ENCODE data around the gene VTN. TPM values are rescaled to one million over a fixed set of nuclear protein-coding genes. Genes with fewer than 3 reads are reported as not detected.
A peak's percentile ranks its signal among the peaks of the same experiment; 100 is the strongest.

VTN gene
- total RNA-seq, 2 experiments from 2014 or later, result 0.22 to 0.35 TPM

- H3K9me3 Mint-ChIP-seq, result no peaks in the 10 kb centered on the region
- no peak overlapping the region for H3K4me3 Mint-ChIP-seq
- peaks cover 15% of the 10 kb centered on the region for H3K4me1 Mint-ChIP-seq
- H3K27ac Mint-ChIP-seq, result no peak overlapping the region
- H3K27me3 Mint-ChIP-seq, result peaks cover 6% of the 10 kb centered on the region
- no peak for DNase-seq
- peaks cover 33% of the 10 kb centered on the region for H3K36me3 Mint-ChIP-seq
Measured at GRCh38 chr17:28386391-28386790, 16.3 kb upstream of the VTN start.

GRCh38 chr17:28385406-28385805 lies 15.3 kb upstream of the VTN start:
- H3K36me3 Mint-ChIP-seq, result peaks cover 32% of the 10 kb centered on the region
- H3K4me3 Mint-ChIP-seq, result peak overlapping the region; percentile 88
- no peaks in the 10 kb centered on the region for H3K9me3 Mint-ChIP-seq
- peaks cover 6% of the 10 kb centered on the region for H3K27me3 Mint-ChIP-seq
- H3K27ac Mint-ChIP-seq, result peak overlapping the region; percentile 7
- DNase-seq, result peak; percentile 28
- peaks cover 17% of the 10 kb centered on the region for H3K4me1 Mint-ChIP-seq

GRCh38 chr17:28385037-28385400 lies 14.9 kb upstream of the VTN start:
- Mint-ChIP-seq H3K9me3 (no peaks in the 10 kb centered on the region), H3K4me3 (peak overlapping the region; percentile 88), H3K4me1 (peaks cover 20% of the 10 kb centered on the region), H3K36me3 (peaks cover 35% of the 10 kb centered on the region), H3K27ac (peak overlapping the region; percentile 72), H3K27me3 (peaks cover 6% of the 10 kb centered on the region)
- no peak for DNase-seq

GRCh38 chr17:28384281-28385036 lies 14.4 kb upstream of the VTN start:
- no peaks in the 10 kb centered on the region for H3K9me3 Mint-ChIP-seq
- peaks cover 31% of the 10 kb centered on the region for H3K36me3 Mint-ChIP-seq
- peaks cover 6% of the 10 kb centered on the region for H3K27me3 Mint-ChIP-seq
- peak; percentile 69 for DNase-seq
- peaks cover 20% of the 10 kb centered on the region for H3K4me1 Mint-ChIP-seq
- H3K27ac Mint-ChIP-seq, result peak overlapping the region; percentile 72
- H3K4me3 Mint-ChIP-seq, result peak overlapping the region; percentile 88

- H3K27me3 Mint-ChIP-seq, result peaks cover 6% of the 10 kb centered on the region
- peak; percentile 33 for DNase-seq
- peak overlapping the region; percentile 20 for H3K4me3 Mint-ChIP-seq
- H3K27ac Mint-ChIP-seq, result no peak overlapping the region
- peaks cover 30% of the 10 kb centered on the region for H3K36me3 Mint-ChIP-seq
- H3K4me1 Mint-ChIP-seq, result peaks cover 20% of the 10 kb centered on the region
- no peaks in the 10 kb centered on the region for H3K9me3 Mint-ChIP-seq
Measured at GRCh38 chr17:28381141-28381825, 11.2 kb upstream of the VTN start.

- Mint-ChIP-seq H3K36me3 (peaks cover 25% of the 10 kb centered on the region), H3K27ac (no peak overlapping the region), H3K4me3 (no peak overlapping the region), H3K27me3 (peaks cover 6% of the 10 kb centered on the region), H3K9me3 (no peaks in the 10 kb centered on the region), H3K4me1 (peaks cover 16% of the 10 kb centered on the region)
- DNase-seq, result no peak
Measured at GRCh38 chr17:28379814-28380801, 10.0 kb upstream of the VTN start.

GRCh38 chr17:28372945-28373274 lies 2.8 kb upstream of the VTN start:
- Mint-ChIP-seq H3K4me1 (peaks cover 22% of the 10 kb centered on the region), H3K27me3 (no peaks in the 10 kb centered on the region), H3K9me3 (no peaks in the 10 kb centered on the region), H3K27ac (peak overlapping the region; percentile 59), H3K36me3 (peaks cover 12% of the 10 kb centered on the region), H3K4me3 (peak overlapping the region; percentile 88)
- DNase-seq, result no peak

GRCh38 chr17:28372203-28372944 lies 2.3 kb upstream of the VTN start:
- no peaks in the 10 kb centered on the region for H3K9me3 Mint-ChIP-seq
- peaks cover 12% of the 10 kb centered on the region for H3K36me3 Mint-ChIP-seq
- peak overlapping the region; percentile 59 for H3K27ac Mint-ChIP-seq
- H3K27me3 Mint-ChIP-seq, result no peaks in the 10 kb centered on the region
- H3K4me1 Mint-ChIP-seq, result peaks cover 22% of the 10 kb centered on the region
- H3K4me3 Mint-ChIP-seq, result peak overlapping the region; percentile 88
- peak; percentile 59 for DNase-seq

- peak within 1 kb of the TSS; percentile 90 for H3K4me3 Mint-ChIP-seq
- no peaks in the 10 kb centered on the region for H3K9me3 Mint-ChIP-seq
- peak; percentile 93 for DNase-seq
- H3K4me1 Mint-ChIP-seq, result peaks cover 22% of the 10 kb centered on the region
- H3K36me3 Mint-ChIP-seq, result peaks cover 12% of the 10 kb centered on the region
- peak within 1 kb of the TSS; percentile 89 for H3K27ac Mint-ChIP-seq
- no peaks in the 10 kb centered on the region for H3K27me3 Mint-ChIP-seq
Measured at GRCh38 chr17:28371245-28372202, 1.4 kb upstream of the VTN start, which contains the start of gene SARM1. TSS of gene SARM1 (plus strand) at chr17:28371694. CDS start at chr17:28372033, 339 bp downstream.

GRCh38 chr17:28370744-28371103 lies 617 bp upstream of the VTN start:
- Mint-ChIP-seq H3K27ac (peak overlapping the region; percentile 77), H3K36me3 (peaks cover 12% of the 10 kb centered on the region), H3K27me3 (no peaks in the 10 kb centered on the region), H3K4me3 (peak overlapping the region; percentile 84), H3K4me1 (peaks cover 22% of the 10 kb centered on the region), H3K9me3 (no peaks in the 10 kb centered on the region)
- no peak for DNase-seq

GRCh38 chr17:28369684-28370034 lies 448 bp downstream of the VTN start:
- Mint-ChIP-seq H3K27ac (no peak overlapping the region), H3K27me3 (no peaks in the 10 kb centered on the region), H3K36me3 (peaks cover 8% of the 10 kb centered on the region), H3K9me3 (no peaks in the 10 kb centered on the region), H3K4me1 (peaks cover 22% of the 10 kb centered on the region), H3K4me3 (no peak overlapping the region)
- no peak for DNase-seq

GRCh38 chr17:28368915-28369683 lies 1.0 kb downstream of the VTN start:
- Mint-ChIP-seq H3K27ac (no peak overlapping the region), H3K27me3 (no peaks in the 10 kb centered on the region), H3K4me3 (no peak overlapping the region), H3K9me3 (no peaks in the 10 kb centered on the region), H3K4me1 (peaks cover 22% of the 10 kb centered on the region), H3K36me3 (peaks cover 8% of the 10 kb centered on the region)
- DNase-seq, result no peak

- Mint-ChIP-seq H3K27me3 (no peaks in the 10 kb centered on the region), H3K27ac (no peak overlapping the region), H3K4me3 (no peak overlapping the region), H3K4me1 (peaks cover 18% of the 10 kb centered on the region), H3K9me3 (no peaks in the 10 kb centered on the region), H3K36me3 (peaks cover 5% of the 10 kb centered on the region)
- no peak for DNase-seq
Measured at GRCh38 chr17:28368306-28368831, 1.7 kb downstream of the VTN start.

All from activated naive CD8-positive, alpha-beta T cell treated with anti-CD3 and anti-CD28 coated beads for 36 hours (primary cell).